C4-2B (cell line): ENCODE data around the gene GCFC2.

Experiments
- CTCF ChIP-seq: fragments of 450-650 bp; conservative IDR thresholded peaks from 2 replicates; pipeline ENCODE4 v1.5.1; 2017; ENCODE audit warnings: mild to moderate bottlenecking
- ZFX ChIP-seq: fragments of 450-650 bp; IDR thresholded peaks from 2 replicates; pipeline ENCODE4 v1.6.1; 2017

- TF ChIP-seq CTCF (no peak), ZFX (no peak)
Observed at GRCh38 chr2:75616406-75616805, 94.3 kb downstream of the GCFC2 start.
